ENCODE measurements around the gene KRTAP12-2. TPM values are rescaled to one million over a fixed set of nuclear protein-coding genes. Genes with fewer than 3 reads are reported as not detected.

KRTAP12-2 gene
- total RNA-seq, 1 donor from 2014 or later: not detected

GRCh38 chr21:44618504-44618903, 48.2 kb downstream of the KRTAP12-2 start:
- Mint-ChIP-seq H3K4me1 (ENCODE audit: unreplicated experiment) (no peaks in the 10 kb centered on the region), H3K27me3 (peaks cover 6% of the 10 kb centered on the region), H3K9me3 (peaks cover 3% of the 10 kb centered on the region), H3K36me3 (no peaks in the 10 kb centered on the region), H3K4me3 (no peak overlapping the region), H3K27ac (no peak overlapping the region)
- DNase-seq (ENCODE audit: extremely low spot score, unreplicated experiment): no peak
- peak; percentile 37 for TF ChIP-seq CTCF (conservative IDR thresholded peaks at IDR 0.05)

GRCh38 chr21:44617071-44617501, 49.6 kb downstream of the KRTAP12-2 start:
- no peaks in the 10 kb centered on the region for H3K9me3 Mint-ChIP-seq
- TF ChIP-seq CTCF (conservative IDR thresholded peaks at IDR 0.05): no peak

GRCh38 chr21:44616591-44616926, 50.2 kb downstream of the KRTAP12-2 start:
- Mint-ChIP-seq H3K4me1 (ENCODE audit: unreplicated experiment) (no peaks in the 10 kb centered on the region), H3K27ac (no peak overlapping the region), H3K4me3 (no peak overlapping the region), H3K36me3 (no peaks in the 10 kb centered on the region), H3K27me3 (peaks cover 6% of the 10 kb centered on the region), H3K9me3 (no peaks in the 10 kb centered on the region)
- no peak for TF ChIP-seq CTCF (conservative IDR thresholded peaks at IDR 0.05)
- no peak for DNase-seq (ENCODE audit: extremely low spot score, unreplicated experiment)

More at GRCh38 chr21:44617071-44617501, 49.6 kb downstream of the KRTAP12-2 start:
- no peak for DNase-seq (ENCODE audit: extremely low spot score, unreplicated experiment)
- Mint-ChIP-seq H3K27ac (no peak overlapping the region), H3K4me1 (ENCODE audit: unreplicated experiment) (no peaks in the 10 kb centered on the region), H3K4me3 (no peak overlapping the region), H3K27me3 (peaks cover 6% of the 10 kb centered on the region), H3K36me3 (no peaks in the 10 kb centered on the region)

Other genes starting within 250 kb of the KRTAP12-2 start
- gene LRRC3, start 211.4 kb downstream of the KRTAP12-2 start, total RNA-seq (ENCODE audit: low replicate concordance): 6.4 and 8.7 TPM in 2 replicates
- gene KRTAP10-1, start 126.7 kb downstream of the KRTAP12-2 start, total RNA-seq (ENCODE audit: low replicate concordance): not detected in 2 replicates
- not detected in 2 replicates for gene KRTAP10-2, start 115.4 kb downstream of the KRTAP12-2 start, total RNA-seq (ENCODE audit: low replicate concordance)
- gene KRTAP10-3, start 108.1 kb downstream of the KRTAP12-2 start, total RNA-seq (ENCODE audit: low replicate concordance): not detected in 2 replicates
- not detected in 2 replicates for gene KRTAP10-4, start 93.2 kb downstream of the KRTAP12-2 start, total RNA-seq (ENCODE audit: low replicate concordance)
- gene KRTAP10-5, start 86.3 kb downstream of the KRTAP12-2 start, total RNA-seq (ENCODE audit: low replicate concordance): not detected in 2 replicates
- not detected in 2 replicates for gene KRTAP10-6, start 74.4 kb downstream of the KRTAP12-2 start, total RNA-seq (ENCODE audit: low replicate concordance)
- not detected in 2 replicates for gene KRTAP10-7, start 66.3 kb downstream of the KRTAP12-2 start, total RNA-seq (ENCODE audit: low replicate concordance)
- not detected in 2 replicates for gene KRTAP10-8, start 54.8 kb downstream of the KRTAP12-2 start, total RNA-seq (ENCODE audit: low replicate concordance)
- not detected in 2 replicates for gene KRTAP10-9, start 39.8 kb downstream of the KRTAP12-2 start, total RNA-seq (ENCODE audit: low replicate concordance)
- not detected in 2 replicates for gene KRTAP10-10, start 29.6 kb downstream of the KRTAP12-2 start, total RNA-seq (ENCODE audit: low replicate concordance)
- gene KRTAP10-11, start 20.5 kb downstream of the KRTAP12-2 start, total RNA-seq (ENCODE audit: low replicate concordance): not detected in 2 replicates
- gene KRTAP12-4, start 12.3 kb downstream of the KRTAP12-2 start, total RNA-seq (ENCODE audit: low replicate concordance): not detected in 2 replicates
- not detected in 2 replicates for gene KRTAP12-3, start 9.0 kb downstream of the KRTAP12-2 start, total RNA-seq (ENCODE audit: low replicate concordance)
- gene KRTAP12-1, start 15.2 kb upstream of the KRTAP12-2 start, total RNA-seq (ENCODE audit: low replicate concordance): not detected in 2 replicates
- not detected in 2 replicates for gene KRTAP10-12, start 30.2 kb upstream of the KRTAP12-2 start, total RNA-seq (ENCODE audit: low replicate concordance)
- gene TSPEAR, start 44.6 kb upstream of the KRTAP12-2 start, total RNA-seq (ENCODE audit: low replicate concordance): 0.34 and 0.59 TPM in 2 replicates
- gene UBE2G2, start 134.9 kb upstream of the KRTAP12-2 start, total RNA-seq (ENCODE audit: low replicate concordance): 75.6 and 92.4 TPM in 2 replicates
- gene SUMO3, start 151.1 kb upstream of the KRTAP12-2 start, total RNA-seq (ENCODE audit: low replicate concordance): 61.0 and 81.2 TPM in 2 replicates
- gene PTTG1IP, start 206.8 kb upstream of the KRTAP12-2 start, total RNA-seq (ENCODE audit: low replicate concordance): 168 and 195 TPM in 2 replicates